HEK293 (cell line): Measurements from ENCODE around the gene C21orf58.

Experiments used
- HOXC10 ChIP-seq: sonication (generic); formaldehyde crosslinking; IDR thresholded peaks from 2 replicates; pipeline ENCODE4 v1.8.1; 2023; ENCODE audit warnings: mild to moderate bottlenecking, missing genetic modification reagents
- HOXD13 ChIP-seq: sonication (generic); formaldehyde crosslinking; IDR thresholded peaks from 2 replicates; pipeline ENCODE4 v1.8.0; 2022; ENCODE audit warnings: missing genetic modification reagents, borderline replicate concordance
- SALL2 ChIP-seq: fragments of 450-650 bp; formaldehyde crosslinking; IDR thresholded peaks from 2 replicates; pipeline ENCODE4 v1.5.0; 2017; ENCODE audit warnings: missing biosample characterization, mild to moderate bottlenecking, missing genetic modification characterization, borderline replicate concordance
- YY2 ChIP-seq: fragments of 450-650 bp; formaldehyde crosslinking; IDR thresholded peaks from 2 replicates; pipeline ENCODE4 v1.5.1; 2016; ENCODE audit warnings: missing biosample characterization, missing genetic modification characterization
- ZBTB1 ChIP-seq: fragments of 450-650 bp; formaldehyde crosslinking; IDR thresholded peaks from 2 replicates; pipeline ENCODE4 v1.5.1; 2016; ENCODE audit warnings: missing biosample characterization, missing genetic modification characterization
- ZIC2 ChIP-seq: fragments of 450-650 bp; formaldehyde crosslinking; IDR thresholded peaks from 2 replicates; pipeline ENCODE4 v1.5.1; 2016; ENCODE audit warnings: missing biosample characterization, missing genetic modification characterization
- ZNF132 ChIP-seq: fragments of 450-650 bp; formaldehyde crosslinking; IDR thresholded peaks from 2 replicates; pipeline ENCODE4 v1.5.1; 2017; ENCODE audit warnings: missing biosample characterization, missing genetic modification characterization, borderline replicate concordance
- ZNF16 ChIP-seq: fragments of 450-650 bp; formaldehyde crosslinking; IDR thresholded peaks from 2 replicates; pipeline ENCODE4 v1.5.1; 2016; ENCODE audit warnings: low read depth, missing biosample characterization, missing genetic modification characterization
- ZNF175 ChIP-seq: fragments of 450-650 bp; formaldehyde crosslinking; IDR thresholded peaks from 2 replicates; pipeline ENCODE4 v1.5.1; 2016; ENCODE audit warnings: missing biosample characterization, missing genetic modification characterization
- ZNF221 ChIP-seq: fragments of 450-650 bp; formaldehyde crosslinking; IDR thresholded peaks from 2 replicates; pipeline ENCODE4 v1.5.1; 2017; ENCODE audit warnings: missing biosample characterization, missing genetic modification characterization, borderline replicate concordance
- ZNF223 ChIP-seq: fragments of 450-650 bp; formaldehyde crosslinking; IDR thresholded peaks from 2 replicates; pipeline ENCODE4 v1.5.1; 2016; ENCODE audit warnings: missing biosample characterization, missing genetic modification characterization
- ZNF274 ChIP-seq, 2 experiments: fragments of 200-500 bp in 1 of 2; fragments of 450-650 bp in 1 of 2; sonication (Bioruptor generic) in 1 of 2; formaldehyde crosslinking in 1 of 2; IDR thresholded peaks; 2 replicates each; pipeline versions ENCODE4 v1.5.1 to v1.6.1; 2014 to 2016; ENCODE audit warnings: borderline replicate concordance in 1 of 2, inconsistent platforms in 1 of 2, low read length in 1 of 2, missing biosample characterization in 1 of 2, missing genetic modification characterization in 1 of 2
- ZNF292 ChIP-seq: fragments of 450-650 bp; formaldehyde crosslinking; IDR thresholded peaks from 2 replicates; pipeline ENCODE4 v1.5.1; 2016; ENCODE audit warnings: low read depth, missing biosample characterization, missing genetic modification characterization, borderline replicate concordance
- ZNF311 ChIP-seq: fragments of 450-650 bp; formaldehyde crosslinking; IDR thresholded peaks from 2 replicates; pipeline ENCODE4 v1.5.1; 2017; ENCODE audit warnings: missing biosample characterization, missing genetic modification characterization, borderline replicate concordance
- ZNF324 ChIP-seq: fragments of 450-650 bp; formaldehyde crosslinking; IDR thresholded peaks from 2 replicates; pipeline ENCODE4 v1.5.1; 2016; ENCODE audit warnings: missing biosample characterization, missing genetic modification characterization
- ZNF366 ChIP-seq: fragments of 450-650 bp; formaldehyde crosslinking; conservative IDR thresholded peaks from 2 replicates; pipeline ENCODE4 v1.5.1; 2016; ENCODE audit warnings: missing biosample characterization, missing genetic modification characterization
- ZNF426 ChIP-seq: fragments of 450-650 bp; formaldehyde crosslinking; IDR thresholded peaks from 2 replicates; pipeline ENCODE4 v1.5.1; 2017; ENCODE audit warnings: missing biosample characterization, missing genetic modification characterization, mild to moderate bottlenecking, inconsistent platforms, moderate library complexity
- ZNF529 ChIP-seq: fragments of 450-650 bp; formaldehyde crosslinking; IDR thresholded peaks from 2 replicates; pipeline ENCODE4 v1.5.1; 2017; ENCODE audit warnings: missing genetic modification characterization, missing biosample characterization; ENCODE audit not compliant: insufficient replicate concordance
- ZNF549 ChIP-seq: fragments of 450-650 bp; IDR thresholded peaks from 2 replicates; pipeline ENCODE4 v1.5.1; 2018; ENCODE audit warnings: missing biosample characterization, missing genetic modification characterization, mild to moderate bottlenecking, inconsistent platforms, moderate library complexity
- ZNF558 ChIP-seq: fragments of 450-650 bp; formaldehyde crosslinking; IDR thresholded peaks from 2 replicates; pipeline ENCODE4 v1.5.1; 2016; ENCODE audit warnings: missing biosample characterization, missing genetic modification characterization
- ZNF560 ChIP-seq: fragments of 450-650 bp; formaldehyde crosslinking; IDR thresholded peaks from 2 replicates; pipeline ENCODE4 v1.5.1; 2017; ENCODE audit warnings: missing biosample characterization, missing genetic modification characterization, borderline replicate concordance
- ZNF571 ChIP-seq: fragments of 450-650 bp; formaldehyde crosslinking; IDR thresholded peaks from 2 replicates; pipeline ENCODE4 v1.5.0; 2017; ENCODE audit warnings: missing biosample characterization, missing genetic modification characterization
- ZNF626 ChIP-seq: fragments of 450-650 bp; sonication (Bioruptor Pico); formaldehyde crosslinking; IDR thresholded peaks from 2 replicates; pipeline ENCODE4 v1.5.1; 2018; ENCODE audit warnings: missing biosample characterization, missing genetic modification characterization, inconsistent platforms
- ZNF654 ChIP-seq: fragments of 450-650 bp; formaldehyde crosslinking; IDR thresholded peaks from 2 replicates; pipeline ENCODE4 v1.5.1; 2016; ENCODE audit warnings: low read depth, missing biosample characterization, missing genetic modification characterization
- ZNF677 ChIP-seq: fragments of 450-650 bp; IDR thresholded peaks from 2 replicates; pipeline ENCODE4 v1.5.0; 2018; ENCODE audit warnings: missing biosample characterization, mild to moderate bottlenecking, missing genetic modification characterization, moderate library complexity
- ZNF701 ChIP-seq: fragments of 450-650 bp; formaldehyde crosslinking; IDR thresholded peaks from 2 replicates; pipeline ENCODE4 v1.5.1; 2016; ENCODE audit warnings: missing biosample characterization, missing genetic modification characterization
- ZNF76 ChIP-seq: fragments of 450-650 bp; formaldehyde crosslinking; IDR thresholded peaks from 2 replicates; pipeline ENCODE4; 2016; ENCODE audit warnings: low read depth, missing biosample characterization, missing genetic modification characterization, borderline replicate concordance
- ZNF777 ChIP-seq: fragments of 450-650 bp; formaldehyde crosslinking; IDR thresholded peaks from 2 replicates; pipeline ENCODE4 v1.5.1; 2017; ENCODE audit warnings: missing biosample characterization, missing genetic modification characterization, borderline replicate concordance
- ZXDB ChIP-seq: fragments of 450-650 bp; formaldehyde crosslinking; IDR thresholded peaks from 2 replicates; pipeline ENCODE4 v1.5.1; 2016; ENCODE audit warnings: missing biosample characterization, missing genetic modification characterization
- TF ChIP-seq, protein P1 (sequence below): fragments of 450-650 bp; formaldehyde crosslinking; conservative IDR thresholded peaks from 2 replicates; pipeline ENCODE4 v1.5.1; 2016; ENCODE audit warnings: low read depth, missing biosample characterization, missing genetic modification characterization
- TF ChIP-seq, protein P2 (sequence below): fragments of 450-650 bp; formaldehyde crosslinking; IDR thresholded peaks from 2 replicates; pipeline ENCODE4 v1.5.1; 2016; ENCODE audit warnings: missing biosample characterization, missing genetic modification characterization
- TF ChIP-seq, protein P3 (sequence below): sonication (generic); formaldehyde crosslinking; IDR thresholded peaks from 2 replicates; pipeline ENCODE4 v1.8.1; 2022; ENCODE audit warnings: mild to moderate bottlenecking, moderate library complexity, missing genetic modification reagents

The C21orf58 gene

GRCh38 chr21:46285761-46286647, 37.7 kb downstream of the C21orf58 start, which contains the start of gene YBEY (continued):
- TF ChIP-seq ZNF366 (tag by site-specific recombination) (no peak), ZNF777 (tag by site-specific recombination) (no peak), ZBTB1 (peak; percentile 92), ZNF132 (tag by site-specific recombination) (no peak), ZNF274 (IDR thresholded peaks at IDR 0.05; ENCODE audit: low read length) (no peak), ZNF274 (tag by site-specific recombination; IDR thresholded peaks at IDR 0.05; ENCODE audit: borderline replicate concordance) (no peak), HOXC10 (no peak), SALL2 (tag by site-specific recombination) (no peak), ZNF529 (tag by site-specific recombination) (no peak), ZNF223 (no peak), YY2 (tag by site-specific recombination) (no peak), HOXD13 (CRISPR knock-in tag) (no peak), ZIC2 (tag by site-specific recombination) (peak; percentile 70), ZNF292 (tag by site-specific recombination) (0 out of 2 replicates have a peak, but pooled peaks have one; percentile 39), ZNF221 (tag by site-specific recombination) (peak; percentile 41; the same call in 1 of the 2 replicates), ZNF175 (no peak), ZNF426 (tag by site-specific recombination) (no peak), ZNF560 (tag by site-specific recombination) (no peak), ZXDB (tag by site-specific recombination) (peak; percentile 95), ZNF76 (tag by site-specific recombination) (peak; percentile 79; the same call in 1 of the 2 replicates), ZNF324 (tag by site-specific recombination) (peak; percentile 94), ZNF549 (tag by site-specific recombination) (no peak), ZNF701 (tag by site-specific recombination) (no peak), ZNF311 (tag by site-specific recombination) (no peak), ZNF16 (no peak), ZNF571 (tag by site-specific recombination) (no peak), ZNF677 (tag by site-specific recombination) (no peak), ZNF626 (tag by site-specific recombination) (no peak), ZNF654 (tag by site-specific recombination) (no peak), ZNF558 (tag by site-specific recombination) (no peak)
- TF ChIP-seq, protein P1, sequence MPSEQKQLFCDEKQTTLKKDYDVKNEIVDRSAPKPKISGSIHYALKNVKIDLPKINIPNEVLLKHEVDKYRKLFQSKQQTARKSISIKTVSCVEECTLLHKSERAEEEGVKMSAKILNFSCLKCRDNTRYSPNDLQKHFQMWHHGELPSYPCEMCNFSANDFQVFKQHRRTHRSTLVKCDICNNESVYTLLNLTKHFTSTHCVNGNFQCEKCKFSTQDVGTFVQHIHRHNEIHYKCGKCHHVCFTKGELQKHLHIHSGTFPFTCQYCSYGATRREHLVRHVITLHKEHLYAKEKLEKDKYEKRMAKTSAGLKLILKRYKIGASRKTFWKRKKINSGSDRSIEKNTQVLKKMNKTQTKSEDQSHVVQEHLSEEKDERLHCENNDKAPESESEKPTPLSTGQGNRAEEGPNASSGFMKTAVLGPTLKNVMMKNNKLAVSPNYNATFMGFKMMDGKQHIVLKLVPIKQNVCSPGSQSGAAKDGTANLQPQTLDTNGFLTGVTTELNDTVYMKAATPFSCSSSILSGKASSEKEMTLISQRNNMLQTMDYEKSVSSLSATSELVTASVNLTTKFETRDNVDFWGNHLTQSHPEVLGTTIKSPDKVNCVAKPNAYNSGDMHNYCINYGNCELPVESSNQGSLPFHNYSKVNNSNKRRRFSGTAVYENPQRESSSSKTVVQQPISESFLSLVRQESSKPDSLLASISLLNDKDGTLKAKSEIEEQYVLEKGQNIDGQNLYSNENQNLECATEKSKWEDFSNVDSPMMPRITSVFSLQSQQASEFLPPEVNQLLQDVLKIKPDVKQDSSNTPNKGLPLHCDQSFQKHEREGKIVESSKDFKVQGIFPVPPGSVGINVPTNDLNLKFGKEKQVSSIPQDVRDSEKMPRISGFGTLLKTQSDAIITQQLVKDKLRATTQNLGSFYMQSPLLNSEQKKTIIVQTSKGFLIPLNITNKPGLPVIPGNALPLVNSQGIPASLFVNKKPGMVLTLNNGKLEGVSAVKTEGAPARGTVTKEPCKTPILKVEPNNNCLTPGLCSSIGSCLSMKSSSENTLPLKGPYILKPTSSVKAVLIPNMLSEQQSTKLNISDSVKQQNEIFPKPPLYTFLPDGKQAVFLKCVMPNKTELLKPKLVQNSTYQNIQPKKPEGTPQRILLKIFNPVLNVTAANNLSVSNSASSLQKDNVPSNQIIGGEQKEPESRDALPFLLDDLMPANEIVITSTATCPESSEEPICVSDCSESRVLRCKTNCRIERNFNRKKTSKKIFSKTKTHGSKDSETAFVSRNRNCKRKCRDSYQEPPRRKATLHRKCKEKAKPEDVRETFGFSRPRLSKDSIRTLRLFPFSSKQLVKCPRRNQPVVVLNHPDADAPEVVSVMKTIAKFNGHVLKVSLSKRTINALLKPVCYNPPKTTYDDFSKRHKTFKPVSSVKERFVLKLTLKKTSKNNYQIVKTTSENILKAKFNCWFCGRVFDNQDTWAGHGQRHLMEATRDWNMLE (tag by site-specific recombination): peak; percentile 77
- TF ChIP-seq, protein P2, sequence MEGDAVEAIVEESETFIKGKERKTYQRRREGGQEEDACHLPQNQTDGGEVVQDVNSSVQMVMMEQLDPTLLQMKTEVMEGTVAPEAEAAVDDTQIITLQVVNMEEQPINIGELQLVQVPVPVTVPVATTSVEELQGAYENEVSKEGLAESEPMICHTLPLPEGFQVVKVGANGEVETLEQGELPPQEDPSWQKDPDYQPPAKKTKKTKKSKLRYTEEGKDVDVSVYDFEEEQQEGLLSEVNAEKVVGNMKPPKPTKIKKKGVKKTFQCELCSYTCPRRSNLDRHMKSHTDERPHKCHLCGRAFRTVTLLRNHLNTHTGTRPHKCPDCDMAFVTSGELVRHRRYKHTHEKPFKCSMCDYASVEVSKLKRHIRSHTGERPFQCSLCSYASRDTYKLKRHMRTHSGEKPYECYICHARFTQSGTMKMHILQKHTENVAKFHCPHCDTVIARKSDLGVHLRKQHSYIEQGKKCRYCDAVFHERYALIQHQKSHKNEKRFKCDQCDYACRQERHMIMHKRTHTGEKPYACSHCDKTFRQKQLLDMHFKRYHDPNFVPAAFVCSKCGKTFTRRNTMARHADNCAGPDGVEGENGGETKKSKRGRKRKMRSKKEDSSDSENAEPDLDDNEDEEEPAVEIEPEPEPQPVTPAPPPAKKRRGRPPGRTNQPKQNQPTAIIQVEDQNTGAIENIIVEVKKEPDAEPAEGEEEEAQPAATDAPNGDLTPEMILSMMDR (tag by site-specific recombination): peak; percentile 75; the same call in 1 of the 2 replicates
- TF ChIP-seq, protein P3, sequence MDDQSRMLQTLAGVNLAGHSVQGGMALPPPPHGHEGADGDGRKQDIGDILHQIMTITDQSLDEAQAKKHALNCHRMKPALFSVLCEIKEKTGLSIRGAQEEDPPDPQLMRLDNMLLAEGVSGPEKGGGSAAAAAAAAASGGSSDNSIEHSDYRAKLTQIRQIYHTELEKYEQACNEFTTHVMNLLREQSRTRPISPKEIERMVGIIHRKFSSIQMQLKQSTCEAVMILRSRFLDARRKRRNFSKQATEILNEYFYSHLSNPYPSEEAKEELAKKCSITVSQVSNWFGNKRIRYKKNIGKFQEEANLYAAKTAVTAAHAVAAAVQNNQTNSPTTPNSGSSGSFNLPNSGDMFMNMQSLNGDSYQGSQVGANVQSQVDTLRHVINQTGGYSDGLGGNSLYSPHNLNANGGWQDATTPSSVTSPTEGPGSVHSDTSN (CRISPR knock-in tag): no peak
